IPS-18c (cell line): ENCODE data around the gene LRP3.

Source experiments
- H3K4me3 ChIP-seq: 2 replicates; pipeline ENCODE4 v1.7.0; 2013; ENCODE audit warnings: low read depth, mild to moderate bottlenecking, low read length, moderate library complexity; ENCODE audit not compliant: insufficient read depth
- H3K9me3 ChIP-seq: one replicate; pipeline ENCODE4 v1.6.1; 2013; ENCODE audit warnings: mild to moderate bottlenecking, low read length, moderate library complexity; ENCODE audit not compliant: control insufficient read depth, insufficient read depth

LRP3 gene

DNA sequence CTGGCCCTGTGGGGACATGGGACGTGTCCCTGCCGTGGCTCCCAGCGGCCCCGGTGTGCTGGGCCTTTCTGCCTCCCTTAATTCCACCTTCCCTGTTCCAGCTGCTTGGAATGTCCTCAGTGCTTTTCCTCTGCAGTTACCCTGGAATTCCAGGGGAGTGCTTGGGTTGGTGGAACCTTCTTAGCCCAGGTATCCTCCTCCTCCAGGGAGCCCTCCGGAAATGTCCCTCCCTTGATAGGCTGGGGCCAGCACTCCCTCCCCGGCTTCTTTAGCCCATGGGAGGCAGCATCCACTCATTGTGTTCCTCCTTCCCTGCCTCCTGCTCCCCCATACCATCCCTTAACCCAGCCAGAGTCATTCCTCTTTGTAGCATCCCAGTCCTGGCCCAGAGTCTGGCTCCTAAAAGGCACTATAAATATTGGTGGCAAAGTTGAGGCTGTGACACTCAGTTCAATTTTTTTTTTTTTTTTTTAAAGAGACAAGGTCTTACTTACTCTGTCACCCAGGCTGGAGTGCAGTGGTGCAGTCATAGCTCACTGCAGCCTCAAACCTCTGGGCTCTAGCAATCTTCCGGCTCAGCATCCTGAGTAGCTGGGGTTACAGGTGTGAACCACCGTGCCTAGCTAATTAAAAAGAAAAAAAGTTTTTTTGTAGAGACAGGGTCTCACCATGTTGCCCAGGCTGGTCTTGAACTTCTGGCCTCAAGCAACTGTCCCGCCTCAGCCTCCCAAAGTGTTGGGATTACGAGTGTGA is 45.3 kb downstream of the LRP3 start:
- no peaks in the 10 kb centered on the region for H3K9me3 ChIP-seq

DNA sequence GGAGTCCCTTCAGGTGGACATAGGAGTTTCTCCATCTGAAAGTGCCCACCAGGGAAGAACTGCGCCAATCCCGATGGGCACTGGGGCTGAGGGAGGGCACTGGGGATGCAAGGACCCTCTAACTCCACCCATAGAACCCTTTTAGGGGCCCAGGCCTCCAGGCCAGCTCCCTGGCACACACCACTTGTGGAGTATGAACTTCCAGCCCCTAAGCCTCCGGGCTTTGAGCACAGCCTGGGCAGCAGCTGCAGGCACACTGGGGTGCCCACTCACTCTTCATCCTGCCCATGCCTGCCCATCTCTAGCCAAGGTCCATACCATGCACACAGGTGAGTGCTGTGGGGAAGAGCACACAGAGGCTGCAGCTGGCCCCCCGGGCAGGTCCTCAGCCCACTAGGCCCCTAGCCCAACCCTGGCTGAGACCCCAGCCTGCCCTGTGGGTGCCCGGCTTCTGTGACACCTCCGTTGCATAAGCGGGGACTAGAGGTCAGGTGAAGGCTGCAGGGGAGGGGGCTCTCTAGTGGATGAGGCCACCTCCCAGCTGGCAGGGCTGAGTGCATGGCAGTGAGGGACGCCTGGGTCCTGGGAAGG is 46.1 kb downstream of the LRP3 start:
- no peaks in the 10 kb centered on the region for H3K9me3 ChIP-seq
- no peak overlapping the region for H3K4me3 ChIP-seq

More for the DNA sequence above, 45.3 kb downstream of the LRP3 start:
- H3K4me3 ChIP-seq: no peak overlapping the region

- H3K9me3 ChIP-seq: no peaks in the 10 kb centered on the region
- no peak overlapping the region for H3K4me3 ChIP-seq
Measured at GRCh38 chr19:33241091-33241529, 47.0 kb downstream of the LRP3 start.

- H3K9me3 ChIP-seq: no peaks in the 10 kb centered on the region
- H3K4me3 ChIP-seq: no peak overlapping the region
Measured at GRCh38 chr19:33241530-33242101, 47.5 kb downstream of the LRP3 start.

- no peaks in the 10 kb centered on the region for H3K9me3 ChIP-seq
- no peak overlapping the region for H3K4me3 ChIP-seq
Measured at GRCh38 chr19:33242131-33242530, 48.0 kb downstream of the LRP3 start.

GRCh38 chr19:33242911-33243310 is 48.8 kb downstream of the LRP3 start:
- no peak overlapping the region for H3K4me3 ChIP-seq
- H3K9me3 ChIP-seq: no peaks in the 10 kb centered on the region

DNA sequence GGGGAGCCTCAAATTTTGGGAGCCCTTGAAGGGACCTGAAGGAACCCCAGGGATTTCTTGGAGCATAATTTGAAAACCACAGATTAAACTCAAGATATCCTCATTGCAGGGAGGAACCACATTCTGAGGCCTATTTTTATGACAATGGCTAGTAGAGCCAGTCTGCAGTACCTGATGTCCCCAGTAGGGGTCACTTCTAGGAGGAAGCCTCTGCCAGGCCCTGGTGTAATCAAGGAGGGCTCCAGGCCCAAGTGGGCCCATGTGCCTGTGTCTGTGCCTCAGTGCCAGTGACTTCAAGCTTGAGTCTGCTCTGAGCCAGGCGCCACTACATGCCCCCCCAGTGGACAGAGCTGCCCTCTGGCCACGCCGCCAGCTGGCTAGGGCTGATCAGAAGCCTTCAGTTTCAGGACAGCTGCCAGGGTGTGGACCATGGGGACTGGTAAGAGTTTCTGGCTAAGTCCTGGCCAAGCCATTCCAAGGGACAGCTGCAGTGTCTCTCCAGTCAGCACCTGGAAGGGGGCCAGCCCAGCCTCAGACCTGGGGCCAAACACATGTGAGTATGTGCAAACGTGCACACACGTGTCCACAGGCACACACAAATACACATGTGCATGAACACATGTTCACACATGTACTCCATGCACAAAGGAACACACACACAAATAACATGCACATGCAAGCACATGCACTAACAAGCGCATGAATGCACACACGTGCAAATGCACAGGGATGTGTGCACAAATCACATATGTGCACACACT is 52.0 kb downstream of the LRP3 start:
- no peak overlapping the region for H3K4me3 ChIP-seq

GRCh38 chr19:33246709-33247440 is 52.7 kb downstream of the LRP3 start:
- Histone ChIP-seq H3K9me3 (no peaks in the 10 kb centered on the region), H3K4me3 (no peak overlapping the region)

More for the DNA sequence above, 52.0 kb downstream of the LRP3 start:
- H3K9me3 ChIP-seq: no peaks in the 10 kb centered on the region

DNA sequence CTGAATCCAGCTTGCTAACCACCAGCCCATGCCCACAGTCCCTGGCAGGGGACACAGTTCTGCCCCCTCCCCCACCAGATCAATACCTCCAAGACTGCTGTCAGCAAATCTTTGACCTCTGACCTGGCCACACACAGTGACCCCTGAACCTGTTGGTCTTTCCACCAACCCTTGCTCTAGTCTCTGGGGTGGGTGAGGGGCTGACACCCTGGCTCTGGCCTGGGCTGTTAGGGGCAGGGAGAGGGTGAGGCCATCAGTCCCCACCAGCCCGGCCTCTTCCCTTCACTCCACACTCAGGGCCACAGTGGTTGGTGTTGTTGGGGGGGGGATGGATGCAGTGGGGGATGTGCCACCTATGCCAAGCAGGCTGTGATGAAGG is 53.3 kb downstream of the LRP3 start:
- Histone ChIP-seq H3K4me3 (no peak overlapping the region), H3K9me3 (no peaks in the 10 kb centered on the region)

DNA sequence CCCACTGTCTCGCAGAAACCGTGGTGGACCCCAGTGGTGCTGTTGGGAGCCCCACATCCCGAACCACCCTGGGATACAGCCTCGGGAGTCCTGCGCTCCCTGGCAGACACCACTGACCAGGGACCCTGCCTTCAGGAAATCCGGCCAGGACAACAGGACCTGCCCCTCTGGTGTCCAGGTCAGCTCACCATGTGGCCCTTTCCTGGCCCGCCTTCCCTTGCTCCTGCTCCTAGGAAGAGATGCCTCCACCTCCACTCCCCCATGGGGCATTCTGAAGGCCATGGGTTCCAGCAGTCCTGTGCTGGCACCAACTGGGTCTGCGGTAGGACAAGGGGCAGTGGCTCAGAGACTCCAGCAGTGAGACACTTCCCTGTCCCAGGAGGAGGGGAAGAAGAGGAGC is 54.0 kb downstream of the LRP3 start:
- H3K4me3 ChIP-seq: no peak overlapping the region
- no peaks in the 10 kb centered on the region for H3K9me3 ChIP-seq

DNA sequence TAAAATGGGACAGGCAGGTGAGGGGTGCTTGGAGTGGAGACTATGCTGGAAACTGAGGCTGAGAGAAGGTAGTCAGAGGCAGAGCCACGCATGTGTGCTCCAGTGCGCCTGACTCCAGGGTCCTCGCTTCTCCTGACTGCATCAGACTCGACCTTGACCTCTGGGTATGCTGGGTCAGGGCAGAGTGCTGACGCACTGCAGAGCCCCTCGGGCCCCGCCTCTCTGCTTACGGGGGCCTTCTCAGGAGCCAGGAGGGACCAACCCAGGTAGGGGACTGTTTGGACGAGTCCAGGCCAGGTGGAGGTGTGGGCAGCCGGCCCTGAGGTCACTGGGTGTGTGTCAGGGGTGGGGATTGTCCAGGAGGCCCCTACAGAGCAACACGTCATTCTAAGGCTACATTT is 54.4 kb downstream of the LRP3 start:
- no peak overlapping the region for H3K4me3 ChIP-seq
- H3K9me3 ChIP-seq: no peaks in the 10 kb centered on the region

DNA sequence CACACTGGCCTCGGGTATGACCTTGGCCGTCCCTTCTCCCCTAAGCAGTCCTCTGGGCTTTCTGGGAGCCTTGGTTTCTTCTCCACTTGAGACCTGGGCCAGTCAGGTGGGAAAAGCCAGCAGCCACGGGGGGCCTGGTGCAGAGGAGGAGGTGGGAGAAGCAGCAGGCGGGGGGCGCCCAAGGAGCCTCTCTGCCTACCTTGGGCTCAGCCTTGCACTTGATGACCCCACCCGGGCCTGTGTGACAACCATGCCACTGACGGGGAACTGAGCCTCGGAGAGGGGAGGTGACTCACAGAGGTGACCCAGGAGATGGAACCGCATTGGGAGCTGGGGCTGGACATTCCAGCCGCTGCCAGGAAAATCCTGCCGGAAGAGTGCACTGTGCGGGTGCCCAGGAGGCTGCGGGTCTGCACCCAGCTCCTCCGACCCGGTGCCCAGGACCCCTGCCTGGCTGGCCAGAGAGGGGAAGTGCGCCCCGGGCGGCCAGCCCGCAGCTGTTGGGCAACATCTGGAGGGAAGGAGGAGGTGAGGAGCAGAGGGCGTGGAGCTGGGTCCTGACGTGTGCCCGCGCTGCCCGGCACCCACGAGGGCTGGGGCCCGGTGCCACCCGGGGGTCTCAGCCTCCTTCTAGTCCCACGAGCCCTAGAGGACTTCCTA is 55.0 kb downstream of the LRP3 start:
- H3K9me3 ChIP-seq: no peaks in the 10 kb centered on the region
- H3K4me3 ChIP-seq: no peak overlapping the region

- no peak overlapping the region for H3K4me3 ChIP-seq
Measured at GRCh38 chr19:33249740-33250366, 55.7 kb downstream of the LRP3 start.

GRCh38 chr19:33250500-33250899 is 56.4 kb downstream of the LRP3 start:
- H3K4me3 ChIP-seq: no peak overlapping the region
- H3K9me3 ChIP-seq: no peaks in the 10 kb centered on the region

More at GRCh38 chr19:33249740-33250366, 55.7 kb downstream of the LRP3 start:
- H3K9me3 ChIP-seq: no peaks in the 10 kb centered on the region

GRCh38 chr19:33251076-33251475 is 56.9 kb downstream of the LRP3 start:
- Histone ChIP-seq H3K4me3 (no peak overlapping the region), H3K9me3 (no peaks in the 10 kb centered on the region)

DNA sequence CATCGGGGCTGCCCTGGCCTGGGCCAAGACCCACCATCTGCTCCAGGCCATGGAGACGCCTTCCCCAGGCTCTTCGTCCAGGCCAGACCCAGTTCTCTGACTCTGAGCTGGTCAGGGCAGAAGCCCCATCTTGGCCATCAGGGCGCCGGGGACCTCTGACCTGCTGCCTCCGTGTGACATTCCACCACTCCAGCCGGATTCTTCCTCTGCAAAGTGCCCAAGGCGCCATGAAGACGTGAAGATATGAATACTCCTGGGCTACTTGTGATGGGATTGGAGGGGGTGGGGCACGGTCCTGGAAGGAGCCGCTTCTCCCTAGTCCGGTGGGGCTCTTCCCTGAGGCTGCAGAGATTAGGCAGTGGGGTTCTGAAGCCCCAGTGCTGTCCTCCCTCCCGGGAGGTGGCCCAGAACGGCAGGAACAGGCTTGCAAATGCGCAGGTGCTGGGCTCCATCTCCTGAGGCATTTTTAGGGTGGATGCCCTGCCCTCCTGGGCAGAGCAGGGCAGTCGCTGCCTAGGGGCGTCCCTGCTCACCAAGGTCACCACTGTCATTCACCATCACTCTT is 57.5 kb downstream of the LRP3 start:
- Histone ChIP-seq H3K9me3 (no peaks in the 10 kb centered on the region), H3K4me3 (no peak overlapping the region)
